Stimulated activated CD4-positive, alpha-beta T cell treated with anti-CD3 and anti-CD28 coated beads, TNF-alpha, amount 100 ng/mL, for 24 hours (primary cell): ENCODE data around the gene CRYBA2.

Experiments
- DNase-seq, 3 experiments: peaks; one replicate each; pipeline ENCODE4 v3.0.0-alpha.2; 2020; ENCODE audit warnings: low read depth in 3 of 3

Gene CRYBA2

DNA sequence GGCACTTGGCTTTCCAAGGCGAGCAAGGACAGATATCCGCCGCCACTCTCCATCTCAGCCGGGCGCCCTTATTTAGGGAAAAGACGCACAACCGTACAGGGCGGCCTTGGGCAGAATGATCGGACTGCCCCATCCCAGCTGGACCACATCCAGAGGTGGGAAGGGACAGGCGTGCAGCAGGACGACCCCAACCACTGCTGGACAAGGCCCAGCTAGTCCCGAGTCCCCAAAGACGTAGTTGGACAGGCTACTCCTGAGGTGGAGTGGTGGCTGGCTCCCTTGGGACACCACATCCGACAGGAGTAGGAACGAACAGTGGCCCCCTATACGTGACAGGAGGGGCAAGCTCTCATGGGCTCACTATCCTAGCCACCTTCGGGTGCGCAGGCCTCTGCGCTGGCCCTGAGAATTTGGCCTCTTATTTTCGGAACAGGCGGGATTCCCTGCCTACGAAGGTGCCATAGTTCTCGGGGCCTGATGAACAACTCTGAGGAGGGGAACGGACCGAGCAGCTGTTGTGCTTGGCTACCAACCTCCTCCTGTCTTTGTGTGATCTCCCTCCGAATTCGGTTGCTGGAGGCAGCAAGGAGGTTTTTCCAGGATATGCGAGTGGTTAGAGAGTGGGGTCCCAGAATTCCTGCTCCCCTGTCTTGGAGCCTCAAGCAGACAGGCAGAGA is 10.5 kb downstream of the CRYBA2 start:
- no peak for DNase-seq

DNA sequence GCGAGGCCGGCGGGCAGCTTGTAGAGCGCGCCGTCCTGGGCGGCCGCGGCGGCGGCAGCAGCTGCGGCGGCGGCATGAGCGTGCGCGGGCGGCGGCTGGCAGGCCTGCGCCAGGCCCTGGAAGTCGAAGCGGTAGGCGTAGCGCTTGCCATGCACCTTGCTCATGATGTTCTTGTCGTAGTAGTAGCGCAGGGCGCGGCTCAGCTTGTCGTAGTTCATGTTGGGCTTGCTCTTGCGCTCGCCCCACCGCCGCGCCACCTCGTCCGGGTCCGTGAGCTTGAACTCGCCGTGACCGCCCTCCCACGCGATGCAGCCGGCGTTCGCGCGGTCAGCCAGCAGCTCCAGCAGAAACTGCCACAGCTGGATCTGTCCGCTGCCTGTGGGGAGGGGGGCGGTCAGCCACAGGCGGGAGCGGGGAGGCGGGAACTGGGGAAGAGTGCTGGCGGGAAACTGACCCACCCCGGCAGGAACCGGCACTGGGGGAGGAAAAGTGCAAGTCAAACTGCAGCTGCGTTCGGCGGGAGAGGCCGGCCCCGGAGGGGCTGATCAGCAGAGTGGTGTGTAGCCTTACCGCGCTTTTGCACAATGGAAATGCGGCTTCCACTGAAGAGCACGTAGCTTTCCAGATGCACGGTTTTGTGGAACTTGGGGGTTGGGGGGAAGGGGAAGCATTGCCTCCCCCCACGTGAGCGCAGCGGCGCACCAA is 11.2 kb downstream of the CRYBA2 start:
- no peak for DNase-seq

DNA sequence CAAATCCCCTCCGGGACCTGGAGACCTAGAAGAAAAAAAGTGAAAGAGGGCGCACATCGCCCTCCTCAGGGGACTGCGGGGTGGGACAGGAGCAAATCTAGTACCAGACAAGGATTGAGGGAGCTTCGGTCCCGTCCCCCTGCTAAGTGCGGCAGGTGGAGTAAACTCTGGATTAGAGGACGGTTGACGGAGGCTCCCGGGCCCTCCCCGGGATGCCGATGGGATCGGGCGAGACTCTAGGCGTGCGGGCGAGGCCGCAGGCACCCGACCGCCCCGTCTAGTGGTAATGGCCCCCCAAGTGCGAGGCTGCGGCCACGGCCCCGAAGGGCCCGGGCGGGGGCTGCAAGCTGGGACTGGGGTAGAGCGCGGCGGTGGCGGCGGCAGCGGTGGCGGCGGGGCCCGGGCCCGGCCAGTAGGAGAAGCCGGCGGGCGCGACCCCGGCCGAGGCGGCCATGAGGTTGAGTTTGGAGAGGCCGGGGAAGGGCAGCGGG is 11.8 kb downstream of the CRYBA2 start:
- no peak for DNase-seq

DNA sequence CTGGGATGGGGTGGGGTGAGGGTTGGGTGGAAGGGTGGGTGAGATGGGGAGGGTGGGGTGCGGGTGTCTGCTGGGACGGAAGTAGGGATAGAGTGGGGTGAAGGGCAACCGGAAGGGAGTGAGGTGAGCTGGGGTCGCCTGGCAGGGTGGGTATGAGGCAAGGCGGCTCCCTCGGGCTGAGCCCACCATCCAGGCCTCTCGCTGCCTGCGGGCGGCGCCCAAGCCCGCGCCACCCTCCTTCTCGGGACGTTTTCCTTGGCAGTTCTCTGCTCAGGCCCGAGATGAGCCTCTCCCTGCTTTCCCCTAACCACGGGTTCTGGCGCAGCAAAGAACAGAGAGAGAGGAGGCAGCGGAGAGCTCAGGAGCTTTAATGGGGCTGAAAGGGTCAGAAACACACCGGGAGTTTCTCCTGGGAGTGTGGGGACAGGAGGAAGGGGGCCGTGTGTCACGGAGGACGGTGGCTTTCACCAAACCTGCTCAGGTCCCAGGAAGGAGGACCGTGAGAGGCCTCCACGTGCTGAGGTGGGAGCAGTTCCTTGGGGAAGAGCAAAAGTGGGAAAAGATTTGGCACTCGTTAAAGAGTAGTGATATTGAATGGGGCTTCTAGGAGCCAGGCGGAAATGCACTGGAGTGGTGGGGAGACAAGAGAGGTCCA is 12.4 kb downstream of the CRYBA2 start:
- DNase-seq: no peak

DNA sequence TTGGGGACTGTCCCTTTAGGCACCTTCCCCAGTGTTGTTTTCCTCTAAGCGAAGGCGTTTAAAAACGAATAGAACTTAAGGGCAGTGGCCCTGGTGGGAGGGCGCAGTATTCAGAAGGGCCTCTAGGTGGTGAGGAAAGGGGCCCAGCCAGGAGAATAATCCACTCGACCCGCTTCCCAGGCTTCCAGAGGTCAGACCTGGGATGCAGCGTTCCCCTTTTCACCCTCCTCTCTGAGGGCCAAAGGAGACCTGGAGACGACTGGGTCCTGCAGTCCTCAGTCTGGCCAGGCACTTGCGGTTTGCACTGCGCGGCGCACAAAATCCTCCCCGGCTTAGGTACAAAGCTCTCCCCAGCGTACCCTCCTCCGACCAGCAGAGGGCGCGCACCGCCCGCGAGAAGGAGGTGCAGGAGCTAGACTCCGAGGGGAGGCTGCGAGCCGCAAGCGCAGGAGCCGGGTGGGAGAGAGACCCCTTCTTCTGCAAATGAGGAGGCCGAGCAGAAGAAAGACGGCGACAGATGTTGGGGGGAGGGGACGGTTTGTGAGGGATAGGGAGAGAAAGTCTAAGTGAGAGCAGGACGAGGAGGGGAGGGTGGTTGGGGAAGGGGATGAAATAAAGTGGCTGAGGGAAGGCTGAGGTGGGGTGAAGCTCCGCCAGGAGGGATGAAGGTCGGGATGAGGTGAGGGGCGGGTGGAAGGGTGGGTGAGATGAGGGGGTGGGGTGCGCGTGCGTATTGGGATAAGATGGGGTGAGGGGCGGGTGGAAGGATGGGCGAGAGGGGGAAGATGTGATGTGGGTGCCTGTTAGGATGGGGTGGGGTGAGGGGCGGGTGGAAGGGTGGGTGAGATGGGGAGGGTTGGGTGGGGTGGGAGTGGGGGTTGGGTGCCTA is 13.1 kb downstream of the CRYBA2 start:
- DNase-seq: peak; percentile 73 to 85 (median 76)

DNA sequence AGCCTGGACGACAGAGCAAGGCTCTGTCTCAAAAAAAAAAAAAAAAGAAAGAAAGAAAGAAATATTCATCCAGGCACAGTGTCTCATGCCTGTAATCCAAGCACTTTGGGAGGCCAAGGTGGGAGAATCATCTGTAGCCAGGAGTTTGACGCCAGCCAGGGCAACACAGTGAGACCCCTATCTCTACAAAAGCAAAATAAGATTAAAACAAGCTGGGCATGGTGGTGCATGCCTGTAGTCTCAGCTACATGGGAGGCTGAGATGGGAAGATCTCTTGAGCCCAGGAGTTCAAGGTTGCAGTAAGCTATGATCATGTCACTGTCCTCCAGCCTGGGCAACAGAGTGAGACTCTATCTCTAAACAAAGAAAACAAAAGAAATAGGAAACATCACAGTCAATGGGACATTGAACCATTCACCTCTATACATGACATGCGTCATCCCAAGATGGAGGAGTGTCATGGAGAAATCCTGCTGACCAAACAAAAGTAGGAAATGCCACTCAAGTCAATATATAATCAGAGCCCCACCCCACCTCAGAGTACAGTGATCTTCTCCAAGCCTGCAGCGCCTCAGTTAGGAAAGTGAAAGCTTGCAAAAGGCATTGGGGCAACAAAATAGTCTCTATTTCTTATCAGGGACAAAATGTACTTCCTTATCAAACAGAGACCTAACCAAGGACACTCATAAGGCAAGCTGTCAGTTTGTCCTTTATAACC is 18.0 kb downstream of the CRYBA2 start:
- DNase-seq: no peak

DNA sequence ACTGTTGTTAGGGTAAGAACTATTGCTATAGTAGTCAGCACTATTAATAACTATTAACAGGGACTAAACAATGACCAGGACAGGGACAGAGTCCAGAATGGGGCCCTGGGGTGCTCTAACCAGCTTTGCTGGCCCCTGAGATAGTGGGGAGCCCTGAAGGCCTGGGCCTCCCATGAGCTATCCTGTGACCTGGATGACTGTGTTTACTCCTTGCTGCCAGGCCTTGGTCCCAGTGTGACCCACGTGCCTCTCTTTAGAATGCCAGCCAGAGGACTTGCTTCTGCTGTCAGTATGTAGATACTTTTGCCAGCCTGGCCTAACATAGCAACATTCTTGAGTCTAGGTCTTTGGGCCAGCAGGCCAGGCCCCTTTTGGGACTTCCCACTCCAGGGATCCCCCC is 22.3 kb downstream of the CRYBA2 start:
- no peak for DNase-seq

DNA sequence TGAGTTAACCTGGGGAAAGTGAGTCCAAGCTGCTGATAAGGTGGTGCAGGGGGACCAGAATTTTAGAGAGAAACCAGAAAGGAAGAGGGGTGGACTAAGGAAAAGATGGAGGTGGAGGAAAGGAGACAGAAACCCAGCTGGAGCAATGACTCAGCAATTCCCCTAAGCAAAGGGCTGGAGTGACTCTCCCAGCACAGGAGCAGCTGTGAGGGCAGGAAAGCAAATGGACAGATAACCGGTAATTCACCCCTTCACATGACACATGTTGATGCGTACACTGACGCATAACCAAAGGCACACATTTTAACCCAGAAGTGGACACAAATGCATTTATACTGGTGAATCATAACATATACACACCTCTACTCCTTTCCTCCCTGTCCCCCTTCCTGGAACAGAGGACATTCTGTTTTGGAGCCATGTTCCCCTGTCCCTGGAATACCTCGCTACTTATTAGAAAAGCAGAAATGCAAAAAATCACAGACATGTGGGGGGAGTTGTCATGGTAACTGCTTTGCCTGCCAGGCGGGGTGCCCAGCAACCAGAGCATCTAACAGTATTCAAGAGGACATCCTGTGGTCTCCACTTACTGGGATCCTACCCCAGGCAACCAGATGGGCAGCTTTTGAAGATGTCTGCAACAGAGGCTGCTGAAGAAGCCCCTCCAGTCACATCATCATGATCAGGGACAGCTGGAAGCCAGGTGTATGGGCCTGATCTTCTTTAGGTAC is 29.0 kb downstream of the CRYBA2 start:
- no peak for DNase-seq

DNA sequence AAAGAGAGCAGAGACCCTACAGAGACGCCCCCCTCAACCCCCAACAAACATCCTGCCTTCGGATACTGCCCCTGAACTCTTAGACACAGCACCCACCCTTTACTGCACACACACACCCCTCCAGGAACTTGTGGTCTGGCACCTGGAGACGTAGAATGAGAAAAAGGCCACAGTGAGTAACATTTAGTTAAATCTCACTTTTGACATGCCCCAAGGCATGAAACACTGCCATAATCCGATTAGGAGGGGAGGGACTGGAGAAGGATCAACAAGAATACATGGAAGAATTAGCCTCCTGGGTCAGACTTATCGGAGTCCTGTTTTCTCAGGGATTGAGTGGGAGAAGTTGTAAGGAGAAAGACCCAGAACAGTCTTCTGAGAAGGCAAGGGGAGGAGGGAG is 29.6 kb downstream of the CRYBA2 start:
- no peak for DNase-seq

DNA sequence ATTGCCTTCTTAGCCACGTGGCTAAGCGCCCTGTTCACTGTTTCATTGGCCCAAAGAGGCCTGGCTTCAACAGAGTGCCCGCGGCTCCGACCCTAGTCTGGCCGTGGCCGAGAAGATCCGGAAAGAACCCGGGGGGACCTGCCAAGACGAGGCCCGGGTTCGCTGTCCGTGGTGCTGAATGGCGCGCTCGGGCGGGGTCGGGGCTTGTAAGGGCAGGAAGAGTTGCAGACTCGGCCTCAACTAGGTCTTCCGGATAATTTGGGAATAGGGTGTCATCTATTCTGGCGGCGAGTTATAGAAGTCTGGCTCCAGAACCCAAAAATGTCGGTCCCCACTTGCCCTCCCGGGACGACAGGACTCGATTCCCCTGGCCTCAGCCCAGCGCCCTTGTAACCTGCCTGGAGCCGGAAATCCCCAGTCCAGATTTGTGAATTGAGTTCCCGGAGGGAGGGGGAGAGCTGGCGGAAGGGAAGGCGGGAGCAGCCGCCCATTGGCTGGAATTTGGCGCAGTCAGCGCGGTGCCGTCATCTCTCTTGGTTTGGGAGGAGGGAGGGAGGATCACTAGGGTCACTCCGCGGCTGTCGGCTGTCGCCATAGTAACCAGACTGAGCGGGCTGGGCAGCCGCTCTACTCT is 30.2 kb downstream of the CRYBA2 start:
- DNase-seq: peak; percentile 19 to 50 (median 28)

DNA sequence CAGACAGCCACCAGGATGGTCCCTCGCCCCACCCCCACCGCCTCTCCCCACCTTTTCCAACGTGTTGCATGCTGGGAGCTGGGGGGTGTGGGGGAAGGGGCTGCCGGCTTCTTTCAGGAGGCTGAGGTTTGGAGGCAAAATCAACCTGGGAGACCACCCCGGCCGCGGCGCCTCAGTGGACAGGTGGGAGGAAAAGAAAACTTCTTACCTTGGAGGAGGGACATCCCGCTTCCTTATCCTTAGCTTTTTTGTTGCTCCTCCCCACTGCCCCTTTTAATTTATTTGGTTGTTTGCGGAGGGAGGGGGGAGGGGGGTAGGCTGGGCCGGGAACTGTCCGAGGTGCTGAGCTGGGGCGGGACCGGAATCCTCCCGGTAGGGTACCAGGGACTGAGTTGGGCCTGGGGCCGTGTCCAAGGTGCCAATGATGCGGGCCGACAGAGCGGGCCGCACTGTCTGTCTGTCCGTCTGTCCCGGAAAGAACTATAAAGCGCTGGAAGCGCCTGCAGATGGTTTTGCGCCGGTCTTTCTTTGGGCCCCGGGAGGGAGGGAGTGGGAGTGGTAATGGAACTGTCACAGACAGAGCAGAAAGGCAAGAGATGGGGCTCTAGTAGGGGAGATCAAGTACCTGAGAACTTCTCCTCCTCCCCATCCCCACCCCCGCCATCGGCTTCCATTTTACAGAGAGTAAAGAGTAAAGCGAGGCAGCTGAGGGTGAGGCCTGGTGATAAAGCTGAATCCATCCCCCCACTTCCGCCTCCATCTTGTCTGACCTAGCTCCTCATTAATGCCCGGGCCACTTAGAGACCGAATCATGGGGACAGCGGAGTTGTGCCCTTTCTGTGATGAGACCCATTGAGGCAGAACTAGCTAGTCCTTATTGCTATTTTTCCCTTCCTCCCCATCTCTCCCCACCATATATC is 31.3 kb downstream of the CRYBA2 start:
- no peak for DNase-seq

DNA sequence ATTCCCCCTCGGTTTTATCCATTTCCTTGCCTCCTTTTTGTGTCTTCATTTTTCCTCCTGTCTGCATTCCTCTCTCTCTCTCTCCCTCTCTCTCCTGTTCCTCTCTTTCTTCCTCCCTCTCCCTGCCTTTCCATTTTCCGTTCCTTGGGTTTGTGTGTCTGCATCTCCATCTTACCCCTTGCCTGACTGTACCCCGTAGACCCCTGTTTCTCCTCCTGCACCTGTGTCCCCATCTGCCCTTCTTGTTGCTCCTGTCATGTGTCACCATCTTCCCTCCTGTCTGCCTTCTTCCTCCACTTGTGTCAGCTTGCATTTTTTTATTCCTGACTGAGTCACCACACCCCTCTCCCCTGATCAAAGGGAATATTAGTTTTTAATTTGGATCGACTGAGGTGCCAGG is 32.0 kb downstream of the CRYBA2 start:
- no peak for DNase-seq

DNA sequence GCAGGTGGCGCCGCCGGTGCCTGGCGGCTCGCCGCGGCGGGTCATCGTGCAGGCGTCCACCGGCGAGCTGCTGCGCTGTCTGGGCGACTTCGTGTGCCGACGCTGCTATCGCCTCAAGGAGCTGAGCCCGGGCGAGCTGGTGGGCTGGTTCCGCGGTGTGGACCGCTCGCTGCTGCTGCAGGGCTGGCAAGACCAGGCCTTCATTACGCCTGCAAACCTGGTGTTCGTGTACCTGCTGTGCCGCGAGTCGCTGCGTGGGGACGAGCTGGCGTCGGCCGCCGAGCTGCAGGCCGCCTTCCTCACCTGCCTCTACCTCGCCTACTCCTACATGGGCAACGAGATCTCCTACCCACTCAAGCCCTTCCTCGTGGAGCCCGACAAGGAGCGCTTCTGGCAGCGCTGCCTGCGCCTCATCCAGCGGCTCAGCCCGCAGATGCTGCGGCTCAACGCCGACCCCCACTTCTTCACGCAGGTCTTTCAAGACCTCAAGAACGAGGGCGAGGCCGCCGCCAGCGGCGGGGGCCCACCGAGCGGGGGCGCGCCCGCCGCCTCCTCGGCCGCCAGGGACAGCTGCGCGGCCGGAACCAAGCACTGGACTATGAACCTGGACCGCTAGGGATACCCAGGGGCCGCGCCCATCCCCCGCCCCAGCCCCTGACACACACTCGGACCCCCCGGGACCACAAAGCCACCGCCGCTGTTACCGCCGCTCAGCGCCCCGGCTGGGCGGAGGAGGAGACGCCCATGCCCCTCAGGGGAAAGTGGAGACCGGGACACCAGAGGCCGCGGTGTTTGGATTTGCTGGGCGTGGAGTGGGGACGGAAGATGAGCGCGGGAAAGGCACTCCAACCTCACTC is 32.7 kb downstream of the CRYBA2 start:
- no peak for DNase-seq

DNA sequence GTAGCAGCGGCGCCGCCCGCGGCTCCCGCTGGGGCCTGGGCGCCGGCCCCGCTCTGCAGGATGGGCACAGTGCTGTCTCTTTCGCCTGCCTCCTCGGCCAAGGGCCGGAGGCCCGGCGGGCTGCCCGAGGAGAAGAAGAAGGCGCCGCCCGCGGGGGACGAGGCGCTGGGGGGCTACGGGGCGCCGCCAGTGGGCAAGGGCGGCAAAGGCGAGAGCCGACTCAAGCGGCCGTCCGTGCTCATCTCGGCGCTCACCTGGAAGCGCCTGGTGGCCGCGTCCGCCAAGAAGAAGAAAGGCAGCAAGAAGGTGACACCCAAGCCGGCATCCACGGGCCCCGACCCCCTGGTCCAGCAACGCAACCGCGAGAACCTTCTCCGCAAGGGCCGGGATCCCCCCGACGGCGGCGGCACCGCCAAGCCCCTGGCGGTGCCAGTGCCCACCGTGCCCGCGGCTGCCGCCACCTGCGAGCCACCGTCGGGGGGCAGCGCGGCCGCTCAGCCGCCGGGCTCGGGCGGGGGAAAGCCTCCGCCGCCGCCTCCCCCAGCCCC is 33.4 kb downstream of the CRYBA2 start:
- no peak for DNase-seq

DNA sequence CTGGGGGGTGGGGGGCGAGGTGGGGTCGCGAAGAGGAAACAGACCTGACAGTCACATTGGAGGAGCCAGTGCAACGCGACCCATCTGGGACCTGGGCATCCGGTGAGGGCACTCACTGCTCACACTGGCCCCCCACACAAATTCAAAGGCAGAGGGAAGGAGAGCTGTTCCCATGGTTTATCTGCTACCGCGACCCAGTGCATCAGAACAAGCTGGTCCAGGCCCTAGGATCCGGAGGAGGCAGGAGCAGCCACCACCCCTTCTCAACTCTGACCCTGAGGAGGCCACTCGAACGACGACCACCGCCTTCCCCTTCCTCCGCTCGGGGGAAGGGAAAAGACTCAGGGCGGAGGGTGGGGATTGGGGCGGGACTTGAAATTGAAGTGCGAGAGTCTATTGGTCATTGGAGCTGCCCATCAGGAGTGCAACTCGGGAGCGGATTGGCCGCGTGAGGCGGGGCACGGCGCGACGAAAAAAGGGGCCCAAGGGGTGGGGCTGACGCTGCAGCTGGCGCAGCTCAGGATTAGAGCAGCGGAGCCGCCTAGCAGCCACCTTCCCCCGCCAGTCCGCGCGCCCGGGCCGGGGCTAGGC is 34.0 kb downstream of the CRYBA2 start, which contains the start of gene CDK5R2:
Gene CDK5R2 (plus strand): TSS at position 526 of the 591 bp plus-strand sequence. CDS start 155 bp downstream, outside the sequence.
- DNase-seq: peak; percentile 26 to 83 (median 58)

DNA sequence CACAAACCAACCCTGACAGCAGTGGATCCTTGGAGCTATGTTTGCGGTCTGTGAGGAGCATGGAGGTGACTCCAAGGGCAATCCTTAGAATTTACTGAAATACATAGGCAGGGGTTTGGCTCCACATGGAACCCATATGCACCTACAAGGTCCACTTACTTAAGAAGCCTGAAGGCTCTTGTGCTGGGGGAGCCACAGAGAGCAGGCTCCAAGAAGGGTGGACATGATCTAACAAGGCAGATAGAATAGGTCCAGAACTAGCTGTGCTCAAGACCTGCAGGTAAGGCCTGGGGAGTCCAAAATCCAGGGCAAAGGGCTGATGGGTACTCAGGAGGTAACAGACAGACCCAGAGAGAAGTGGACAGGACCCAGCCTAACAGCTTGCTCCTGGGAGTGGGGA is 34.9 kb downstream of the CRYBA2 start:
- DNase-seq: no peak

DNA sequence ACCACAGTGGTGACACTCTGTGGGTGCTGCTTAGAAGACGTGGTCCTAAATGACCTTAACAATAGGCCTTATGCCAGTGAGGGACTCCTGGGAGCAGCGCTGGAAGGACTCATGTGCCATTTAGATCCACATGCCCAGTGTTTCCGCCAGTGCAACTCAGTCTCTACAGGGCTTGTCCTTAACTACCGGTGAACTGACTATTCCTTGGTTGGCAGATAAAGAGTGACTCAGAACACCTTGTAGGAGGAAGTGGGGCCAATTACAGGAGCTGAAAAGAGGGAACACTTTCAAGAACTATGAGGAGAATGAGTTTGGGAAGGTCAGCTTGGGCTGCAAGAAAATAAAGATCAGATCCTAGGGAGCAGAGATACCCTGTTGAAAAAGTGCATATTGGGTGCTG is 35.6 kb downstream of the CRYBA2 start:
- no peak for DNase-seq
